ENCODE results near the gene KCTD6. TPM values are rescaled to one million over a fixed set of nuclear protein-coding genes. Genes with fewer than 3 reads are reported as not detected.

KCTD6 gene
- polyA plus RNA-seq, 1 experiment = 13.7 TPM

GRCh38 chr3:58484045-58484721 is 7.7 kb upstream of the KCTD6 start:
- ChIA-PET POLR2A (interaction anchor here (0.6 kb wide), 1 partner anchor 7 kb away, joined by 4 read pairs; no protein-coding TSS in a partner anchor), CTCF (interaction anchor here (1.0 to 4.0 kb wide), 4 partner anchors 7 to 296 kb away, joined by 3 to 16 read pairs (median 4); partner anchors contain the start of gene KCTD6)
- no peak for TF ChIP-seq CTCF (IDR thresholded peaks at IDR 0.05; ENCODE audit: low read depth, low read length)
- no peak for DNase-seq (ENCODE audit: low read depth, low spot score)
- peaks cover 5% of the 10 kb centered on the region for H3K9me3 ChIP-seq (ENCODE audit: control insufficient read depth, insufficient read depth, low read length)
- H3K27ac ChIP-seq (ENCODE audit: low read depth, low read length) = no peak overlapping the region
- no peak overlapping the region for H3K4me3 ChIP-seq (ENCODE audit: low read depth, low read length)
- peaks cover under 1% of the 10 kb centered on the region for H3K27me3 ChIP-seq (ENCODE audit: control insufficient read depth, insufficient read depth, low read length)

- no peak for DNase-seq (ENCODE audit: low read depth, low spot score)
- peaks cover 4% of the 10 kb centered on the region for H3K9me3 ChIP-seq (ENCODE audit: control insufficient read depth, insufficient read depth, low read length)
- no peak overlapping the region for H3K4me3 ChIP-seq (ENCODE audit: low read depth, low read length)
- TF ChIP-seq CTCF (IDR thresholded peaks at IDR 0.05; ENCODE audit: low read depth, low read length) = no peak
- ChIA-PET CTCF (no interaction called here), POLR2A (no interaction called here)
- no peak overlapping the region for H3K27ac ChIP-seq (ENCODE audit: low read depth, low read length)
- H3K27me3 ChIP-seq (ENCODE audit: control insufficient read depth, insufficient read depth, low read length) = no peaks in the 10 kb centered on the region
Measured at GRCh38 chr3:58484722-58485069, 7.2 kb upstream of the KCTD6 start.

GRCh38 chr3:58485801-58486435 is 6.0 kb upstream of the KCTD6 start:
- Histone ChIP-seq H3K27me3 (ENCODE audit: control insufficient read depth, insufficient read depth, low read length) (no peaks in the 10 kb centered on the region), H3K27ac (ENCODE audit: low read depth, low read length) (no peak overlapping the region), H3K4me3 (ENCODE audit: low read depth, low read length) (no peak overlapping the region), H3K9me3 (ENCODE audit: control insufficient read depth, insufficient read depth, low read length) (no peaks in the 10 kb centered on the region)
- TF ChIP-seq CTCF (IDR thresholded peaks at IDR 0.05; ENCODE audit: low read depth, low read length) = no peak
- ChIA-PET POLR2A (no interaction called here), CTCF (interaction anchor here (1.1 kb wide), 1 partner anchor 180 kb away, joined by 3 read pairs; the partner anchor contains the start of genes HTD2 and RPP14)
- no peak for DNase-seq (ENCODE audit: low read depth, low spot score)

GRCh38 chr3:58487140-58487886 is 4.6 kb upstream of the KCTD6 start:
- TF ChIP-seq CTCF (IDR thresholded peaks at IDR 0.05; ENCODE audit: low read depth, low read length) = no peak
- H3K9me3 ChIP-seq (ENCODE audit: control insufficient read depth, insufficient read depth, low read length) = no peaks in the 10 kb centered on the region
- CTCF ChIA-PET = interaction anchor here (1.4 kb wide), 1 partner anchor 24 kb away, joined by 7 read pairs; no protein-coding TSS in a partner anchor
- POLR2A ChIA-PET = interaction anchor here (1.0 to 1.1 kb wide), 2 partner anchors 50 to 58 kb away, joined by 3 read pairs; partner anchors contain the start of gene ACOX2
- no peaks in the 10 kb centered on the region for H3K27me3 ChIP-seq (ENCODE audit: control insufficient read depth, insufficient read depth, low read length)
- H3K4me3 ChIP-seq (ENCODE audit: low read depth, low read length) = no peak overlapping the region
- H3K27ac ChIP-seq (ENCODE audit: low read depth, low read length) = no peak overlapping the region
- DNase-seq (ENCODE audit: low read depth, low spot score) = no peak
